Kidney epithelial cell (primary cell): ENCODE measurements around the gene TMEM140. TPM values are rescaled to one million over a fixed set of nuclear protein-coding genes. Genes with fewer than 3 reads are reported as not detected.

ENCODE experiments used
- DNase-seq: peaks from one replicate; pipeline ENCODE4 v3.0.0-alpha.2; 2010; ENCODE audit warnings: low read depth
- H3K27me3 ChIP-seq: 2 replicates; pipeline ENCODE4 v1.6.0; 2011; ENCODE audit warnings: low read length; ENCODE audit not compliant: control insufficient read depth, insufficient read depth
- H3K36me3 ChIP-seq: 2 replicates; pipeline ENCODE4 v1.5.1; 2011; ENCODE audit warnings: low read length; ENCODE audit not compliant: control insufficient read depth, insufficient read depth
- H3K4me3 ChIP-seq: 2 replicates; pipeline ENCODE4 v1.5.1; 2011; ENCODE audit warnings: low read depth, mild to moderate bottlenecking, control low read depth, low read length
- CTCF ChIP-seq: IDR thresholded peaks from 2 replicates; pipeline ENCODE4 v1.5.1; 2011; ENCODE audit warnings: mild to moderate bottlenecking, moderate library complexity, low read length, control low read depth, inconsistent platforms; ENCODE audit not compliant: insufficient read depth, poor library complexity, severe bottlenecking
- total RNA-seq: library from RNA; depleted of rRNA; stranded (reverse); fragments of >200 nt; gene quantifications from 2 replicates; pipeline ENCODE4 v1.2.3, GENCODE V29; 2015

Gene TMEM140
- total RNA-seq, 1 donor from 2014 or later, result 1.8 TPM

- no peak for DNase-seq
- Histone ChIP-seq H3K4me3 (no peak overlapping the region), H3K36me3 (no peaks in the 10 kb centered on the region), H3K27me3 (no peaks in the 10 kb centered on the region)
- no peak for TF ChIP-seq CTCF
Measured at GRCh38 chr7:135159359-135160085, 11.7 kb downstream of the TMEM140 start.

GRCh38 chr7:135160098-135160857 is 12.4 kb downstream of the TMEM140 start:
- no peak for DNase-seq
- H3K27me3 ChIP-seq, result no peaks in the 10 kb centered on the region
- H3K36me3 ChIP-seq, result peaks cover 2% of the 10 kb centered on the region
- TF ChIP-seq CTCF, result no peak
- H3K4me3 ChIP-seq, result no peak overlapping the region

- Histone ChIP-seq H3K36me3 (peaks cover 2% of the 10 kb centered on the region), H3K4me3 (no peak overlapping the region), H3K27me3 (no peaks in the 10 kb centered on the region)
- TF ChIP-seq CTCF, result no peak
- no peak for DNase-seq
Measured at GRCh38 chr7:135160858-135161653, 13.2 kb downstream of the TMEM140 start.

- peaks cover 2% of the 10 kb centered on the region for H3K36me3 ChIP-seq
- no peak for TF ChIP-seq CTCF
- DNase-seq, result no peak
- H3K4me3 ChIP-seq, result no peak overlapping the region
- no peaks in the 10 kb centered on the region for H3K27me3 ChIP-seq
Measured at GRCh38 chr7:135161669-135162068, 13.8 kb downstream of the TMEM140 start.

GRCh38 chr7:135162382-135163001 is 14.6 kb downstream of the TMEM140 start:
- DNase-seq, result no peak
- no peak for TF ChIP-seq CTCF
- H3K36me3 ChIP-seq, result peaks cover 2% of the 10 kb centered on the region
- no peak overlapping the region for H3K4me3 ChIP-seq
- no peaks in the 10 kb centered on the region for H3K27me3 ChIP-seq
